Left renal cortex interstitium (tissue), 4 donors: ENCODE measurements around the gene DNAH17. TPM values are rescaled to one million over a fixed set of nuclear protein-coding genes. Genes with fewer than 3 reads are reported as not detected.
A peak's percentile ranks its signal among the peaks of the same experiment; 100 is the strongest.

Experiments used
- DNase-seq, 4 donors: peaks; one replicate each; pipeline ENCODE4 v3.0.0-alpha.2; 2013; ENCODE audit warnings: low read depth in 4 of 4, low spot score in 2 of 4, missing footprints in 1 of 4
- polyA plus RNA-seq, 4 donors: library from polyadenylated mRNA; unstranded; fragments of 120-200 nt; gene quantifications; one replicate each; pipeline ENCODE4 v1.2.1, GENCODE V29; 2013; ENCODE audit not compliant: insufficient read length in 4 of 4

DNAH17 gene
- polyA plus RNA-seq, 4 donors: 1.3 to 4.3 (median 2.8) TPM

DNA sequence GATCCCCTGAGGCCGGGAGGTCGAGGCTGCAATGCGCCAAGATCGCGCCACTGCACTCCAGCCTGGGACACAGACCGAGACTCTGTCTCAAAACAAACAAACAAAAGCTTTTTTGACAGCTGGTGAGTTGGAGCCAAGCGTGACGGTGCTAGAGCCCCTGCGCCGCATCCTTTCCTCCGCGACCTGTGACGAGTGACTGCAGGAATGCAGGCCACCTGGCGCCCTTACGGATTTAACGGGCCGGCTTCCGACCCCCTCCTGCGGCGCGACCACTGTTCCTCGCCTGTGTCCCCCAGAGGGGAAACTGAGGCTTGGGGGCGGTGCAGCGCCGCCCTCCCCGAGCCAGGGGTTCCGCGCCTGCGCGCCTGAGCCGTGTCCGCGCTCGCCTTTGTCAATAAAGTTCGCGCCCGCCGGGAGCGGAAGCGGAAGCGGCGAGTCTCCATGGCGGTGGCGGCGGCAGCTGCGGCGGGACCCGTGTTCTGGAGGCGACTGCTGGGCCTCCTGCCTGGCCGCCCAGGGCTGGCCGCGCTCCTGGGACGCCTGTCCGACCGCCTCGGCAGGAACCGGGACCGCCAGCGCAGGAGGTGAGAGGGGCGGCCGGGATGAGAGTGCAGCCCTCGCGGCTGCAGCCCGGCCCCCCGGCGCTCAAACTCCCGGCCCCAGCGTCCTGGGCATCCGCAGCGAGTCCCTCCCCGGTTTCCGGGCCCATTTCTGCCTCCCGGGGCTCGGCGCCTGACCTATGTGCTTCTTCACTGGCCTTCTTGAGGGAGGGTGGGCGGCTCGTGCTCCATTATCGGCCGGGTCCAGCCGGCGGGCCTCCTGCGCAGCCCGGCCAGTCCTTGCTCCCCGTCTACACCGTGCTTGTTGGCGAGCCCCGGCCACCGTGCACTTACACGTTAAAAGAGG lies 198.7 kb downstream of the DNAH17 start, which contains the start of gene PGS1:
TSS of gene PGS1 (plus strand) at position 425 of the 906 bp plus-strand sequence. CDS start at position 442, 17 bp downstream.
- DNase-seq: peak in 2 of 4 donors; percentile 66 to 75

DNA sequence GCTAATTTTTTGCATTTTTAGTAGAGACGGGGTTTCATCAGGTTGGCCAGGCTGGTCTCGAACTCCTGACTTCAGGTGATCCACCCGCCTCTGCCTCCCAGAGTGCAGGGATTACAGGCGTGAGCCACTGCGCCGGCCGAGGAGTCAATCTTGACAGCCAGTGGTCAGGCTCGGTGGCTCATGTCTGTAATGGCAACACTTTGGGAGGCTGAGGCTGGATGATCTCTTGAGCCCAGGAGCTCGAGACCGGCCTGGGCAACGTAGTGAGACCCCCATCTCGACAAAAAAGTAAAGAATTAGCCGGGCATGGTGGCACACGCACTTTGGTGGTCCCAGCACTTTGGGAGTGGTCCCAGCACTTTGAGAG lies 199.4 kb downstream of the DNAH17 start:
- no peak for DNase-seq

DNA sequence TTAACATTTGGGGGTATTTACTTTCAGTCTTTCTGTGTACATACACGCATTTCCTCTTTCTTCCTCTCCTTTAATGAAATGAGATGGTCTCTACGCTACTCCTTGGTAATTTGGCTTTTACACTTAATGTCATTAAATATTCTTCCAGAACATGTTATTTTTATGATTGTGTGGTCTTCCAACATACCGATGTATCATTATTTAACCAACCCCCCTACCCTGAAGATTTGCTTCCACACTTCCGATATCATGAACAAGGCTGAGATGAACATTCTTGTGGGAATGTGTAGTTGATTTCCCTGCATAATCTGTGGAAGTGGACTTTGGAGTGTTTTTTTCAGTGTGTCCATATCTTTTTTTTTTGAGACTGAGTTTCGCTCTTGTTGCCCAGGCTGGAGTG lies 201.0 kb downstream of the DNAH17 start:
- no peak for DNase-seq

DNA sequence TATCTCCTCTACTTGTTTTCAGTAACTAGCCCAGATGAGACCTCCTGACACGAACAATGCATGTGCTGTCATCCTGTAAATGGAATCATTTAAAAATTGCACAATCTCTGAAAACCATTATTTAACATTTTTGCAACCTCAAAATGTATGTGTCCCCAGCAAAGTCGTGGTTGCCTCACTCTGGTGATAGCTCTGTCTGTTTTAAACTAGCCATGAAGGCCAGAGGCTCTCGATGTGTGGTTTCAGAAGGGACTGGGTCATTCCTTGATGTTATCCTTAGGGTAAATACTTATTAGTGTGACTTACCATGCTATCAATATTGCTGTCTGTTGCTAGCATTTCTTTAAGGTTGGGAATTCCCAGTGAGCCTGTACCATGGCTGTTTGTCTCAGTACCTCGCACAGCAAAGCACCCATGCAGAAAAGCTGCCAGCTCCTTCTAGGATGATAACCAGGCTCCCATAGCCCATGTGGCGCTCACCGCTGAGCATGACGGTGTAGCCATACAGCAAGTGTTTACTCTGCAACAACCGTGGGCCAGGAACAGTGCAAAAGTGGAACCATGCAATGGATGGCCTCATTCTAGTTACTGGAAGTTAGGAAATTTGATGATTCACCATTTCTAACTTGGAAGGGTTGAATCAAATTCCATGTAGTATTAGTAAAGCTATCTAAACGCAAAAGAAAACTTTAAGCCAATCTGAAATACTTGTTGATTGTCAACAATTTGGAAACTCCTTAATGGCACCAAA lies 201.6 kb downstream of the DNAH17 start:
- DNase-seq: no peak

DNA sequence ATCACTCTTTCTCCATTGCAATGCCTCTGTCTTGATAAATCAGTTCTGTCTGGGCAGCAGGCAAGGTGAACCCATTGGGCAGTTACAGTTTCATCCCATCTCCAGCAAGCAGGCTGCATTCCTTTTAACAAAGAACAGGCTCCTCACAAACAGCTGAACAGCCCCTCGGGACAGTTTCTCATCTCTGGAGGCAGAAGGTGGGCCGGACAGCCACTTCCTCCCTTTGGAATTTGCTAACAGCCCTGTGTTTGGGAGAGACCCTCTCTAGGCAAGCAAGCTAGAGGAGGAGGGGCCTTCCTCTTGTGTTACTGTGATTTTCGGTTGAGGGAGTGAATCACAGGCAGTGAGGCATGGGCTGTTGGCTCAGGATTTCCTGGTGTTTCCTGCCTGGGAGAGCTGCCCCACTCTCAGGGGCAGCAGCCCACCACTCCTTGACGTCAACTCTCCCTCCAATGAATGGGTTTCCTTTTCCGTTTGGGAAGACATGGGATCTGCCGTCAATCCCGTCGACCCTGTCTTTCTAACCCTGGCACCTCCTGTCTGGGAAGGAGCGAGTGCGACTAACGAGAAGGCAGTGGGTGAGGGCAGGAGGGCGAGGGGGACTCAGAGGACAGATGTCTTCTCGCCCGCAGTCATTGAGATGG lies 202.4 kb downstream of the DNAH17 start:
- DNase-seq: no peak

DNA sequence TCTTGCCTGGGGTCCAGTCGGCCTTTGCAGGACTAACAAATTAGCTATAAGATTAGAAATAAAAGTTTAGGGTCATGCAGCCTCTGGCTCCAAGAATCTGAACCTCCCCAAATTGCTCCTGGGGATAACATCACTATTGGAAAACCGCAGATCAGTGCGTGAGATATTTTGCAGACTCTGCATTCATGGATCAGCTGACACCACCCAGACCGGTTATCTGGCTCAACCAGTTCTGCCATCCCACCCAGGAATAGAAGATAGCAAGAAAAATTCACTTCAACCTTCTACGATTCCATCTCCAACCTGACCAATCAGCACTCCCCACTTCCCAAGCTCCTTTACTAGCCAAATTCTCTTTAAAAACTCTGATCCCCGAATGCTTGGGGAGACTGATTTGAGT lies 203.0 kb downstream of the DNAH17 start:
- DNase-seq: no peak

Other genes with a start within 250 kb of the DNAH17 start
- gene SOCS3, start 217.3 kb downstream of the DNAH17 start, polyA plus RNA-seq: 10 to 100 TPM in 2 of 4 donors, 1 to 10 TPM in 2; 6.9 to 43.3 (median 8.7) TPM
- gene PGS1, start 198.7 kb downstream of the DNAH17 start, polyA plus RNA-seq: 10 to 100 TPM; 37.9 to 57.7 (median 45.3) TPM
- 10 to 100 TPM; 19.8 to 30.6 (median 25.9) TPM for gene CYTH1, start 204.9 kb upstream of the DNAH17 start, polyA plus RNA-seq